IPS-NIHi11 (cell line): ENCODE data around the gene TMEM42.

Source experiments
- DNase-seq: peaks from one replicate; pipeline ENCODE4 v3.0.0; 2012; ENCODE audit warnings: mixed read lengths, low spot score

The TMEM42 gene

GRCh38 chr3:44874308-44874707 is 12.6 kb downstream of the TMEM42 start, which contains the start of gene TGM4:
Gene TGM4, plus strand, starts transcription at chr3:44874608. Its CDS starts 71 bp downstream, at chr3:44874679.
- DNase-seq = no peak

GRCh38 chr3:44875596-44875995 is 13.9 kb downstream of the TMEM42 start:
- DNase-seq = no peak

GRCh38 chr3:44877333-44877732 is 15.6 kb downstream of the TMEM42 start:
- no peak for DNase-seq

DNA sequence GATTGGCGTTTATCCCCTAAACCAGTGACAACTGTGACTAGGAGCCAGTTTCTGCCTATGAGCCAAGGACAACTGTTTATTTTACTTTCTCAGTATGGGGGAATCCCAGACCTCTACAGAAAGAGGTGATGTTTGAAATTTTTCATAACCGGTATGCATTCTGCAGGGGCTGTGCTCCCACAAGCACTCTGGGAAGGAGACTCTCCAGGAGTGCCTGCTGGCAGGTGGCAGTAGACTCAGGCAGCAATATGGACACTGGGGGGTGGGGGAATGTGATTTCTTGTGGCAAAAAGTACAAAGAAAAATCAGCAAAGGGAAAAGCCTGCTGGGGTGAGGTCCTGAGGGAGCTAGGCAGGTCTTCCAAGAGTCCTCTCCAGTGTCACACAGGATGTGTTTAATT is 18.6 kb downstream of the TMEM42 start:
- no peak for DNase-seq

DNA sequence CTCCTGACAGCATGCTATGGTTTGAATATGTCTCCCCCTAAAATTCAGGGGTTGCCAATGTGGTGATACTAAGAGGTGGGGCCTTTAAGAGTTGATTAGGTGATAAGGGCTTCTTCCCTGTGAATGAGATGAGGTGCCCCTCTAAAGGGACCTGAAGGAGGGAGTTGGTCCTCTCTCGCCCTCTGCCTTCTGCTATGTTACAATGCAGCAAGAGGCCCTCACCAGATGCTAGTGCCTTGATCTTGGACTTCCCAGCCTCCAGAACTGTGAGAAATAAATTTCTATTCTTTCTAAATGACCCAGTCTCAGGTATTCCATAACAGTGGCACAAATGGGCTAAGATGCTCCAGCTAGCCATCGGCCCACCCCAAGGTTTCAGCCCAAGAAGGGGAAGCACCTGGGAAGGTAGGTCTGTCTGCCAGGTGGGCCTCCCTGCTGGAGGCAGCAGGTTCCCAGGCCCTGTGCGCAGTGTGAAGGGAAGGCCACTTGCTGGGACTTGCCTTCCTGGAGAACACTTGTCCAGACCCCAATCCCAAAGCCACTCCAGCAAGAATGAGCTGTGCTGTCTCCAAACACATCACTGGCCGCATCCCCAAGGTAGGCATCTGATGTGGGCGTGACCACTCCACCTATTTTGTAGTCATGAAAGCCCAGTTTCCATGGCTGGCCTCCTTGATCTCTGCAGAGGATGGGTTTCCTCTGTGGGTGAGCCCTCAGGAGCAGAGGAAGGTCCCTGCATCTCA is 21.7 kb downstream of the TMEM42 start:
- no peak for DNase-seq

GRCh38 chr3:44883999-44884431 is 22.3 kb downstream of the TMEM42 start:
- DNase-seq = peak; percentile 46

GRCh38 chr3:44885618-44886017 is 23.9 kb downstream of the TMEM42 start:
- no peak for DNase-seq

GRCh38 chr3:44886561-44886960 is 24.8 kb downstream of the TMEM42 start:
- DNase-seq = no peak

DNA sequence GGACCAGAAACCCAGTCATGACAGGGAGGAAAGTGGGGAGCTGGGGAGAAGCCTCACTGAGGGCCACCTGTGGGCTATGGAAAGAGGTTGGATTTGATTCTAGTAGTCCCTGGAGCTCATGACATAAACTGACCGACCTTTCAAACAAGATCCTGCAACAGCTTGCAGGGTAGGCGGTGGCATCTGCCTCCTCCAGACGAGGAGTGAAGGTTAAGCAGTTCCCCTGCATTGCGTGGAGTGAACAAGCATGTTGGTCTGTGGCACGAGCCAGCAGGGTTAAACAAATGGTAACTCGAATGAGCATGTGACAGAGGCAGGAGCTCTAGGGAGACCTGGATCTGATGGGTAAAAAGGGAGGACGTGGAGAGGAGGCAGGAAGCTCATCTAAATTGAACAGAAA is 25.4 kb downstream of the TMEM42 start:
- no peak for DNase-seq

- peak; percentile 41 for DNase-seq
These were observed 28.5 kb downstream of the TMEM42 start for GRCh38 chr3:44890258-44890657.

- DNase-seq = no peak
These were observed 29.1 kb downstream of the TMEM42 start for GRCh38 chr3:44890852-44891251.

DNA sequence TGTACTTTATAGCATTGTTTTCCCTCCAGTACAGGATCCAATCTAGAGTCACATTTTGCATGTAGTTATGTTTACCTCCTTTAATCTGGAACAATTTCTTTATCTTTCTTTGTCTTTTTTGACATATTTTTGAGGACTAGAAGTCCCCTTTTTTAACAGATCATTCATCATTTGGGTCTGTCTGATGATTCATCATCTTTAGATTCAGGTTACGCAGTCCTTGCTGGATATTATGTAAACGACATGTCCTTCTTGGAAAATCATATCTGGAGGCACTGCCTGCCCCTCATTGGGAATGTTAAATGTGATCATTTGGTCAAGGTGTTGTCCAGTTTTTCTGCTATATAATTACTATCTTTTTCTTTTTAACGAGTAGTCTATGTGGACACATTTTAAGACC is 31.0 kb downstream of the TMEM42 start:
- no peak for DNase-seq

GRCh38 chr3:44893097-44893496 is 31.4 kb downstream of the TMEM42 start:
- no peak for DNase-seq

DNA sequence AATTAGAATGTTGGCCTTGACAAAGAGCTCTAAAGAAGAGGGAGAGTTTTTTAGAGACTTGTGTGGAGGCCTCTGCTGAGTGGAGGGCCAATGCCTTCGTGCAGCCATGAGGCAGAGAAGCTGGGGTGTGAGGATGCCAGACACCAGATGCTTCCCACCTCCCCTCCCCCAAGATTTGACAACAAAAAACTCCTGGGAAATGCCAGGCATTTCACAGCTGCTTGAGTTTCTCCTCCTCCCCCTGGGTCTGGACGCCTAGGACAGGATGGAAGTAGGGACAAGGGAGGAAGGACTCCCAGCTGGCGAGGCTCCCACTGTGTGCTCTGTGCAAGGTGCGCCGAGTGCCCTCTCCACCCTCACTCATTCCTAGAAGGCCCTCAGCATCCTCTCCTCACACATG is 32.8 kb downstream of the TMEM42 start:
- DNase-seq = peak; percentile 37

GRCh38 chr3:44896440-44896839 is 34.7 kb downstream of the TMEM42 start:
- no peak for DNase-seq

- no peak for DNase-seq
These were observed 38.1 kb downstream of the TMEM42 start for GRCh38 chr3:44899683-44900367.

DNA sequence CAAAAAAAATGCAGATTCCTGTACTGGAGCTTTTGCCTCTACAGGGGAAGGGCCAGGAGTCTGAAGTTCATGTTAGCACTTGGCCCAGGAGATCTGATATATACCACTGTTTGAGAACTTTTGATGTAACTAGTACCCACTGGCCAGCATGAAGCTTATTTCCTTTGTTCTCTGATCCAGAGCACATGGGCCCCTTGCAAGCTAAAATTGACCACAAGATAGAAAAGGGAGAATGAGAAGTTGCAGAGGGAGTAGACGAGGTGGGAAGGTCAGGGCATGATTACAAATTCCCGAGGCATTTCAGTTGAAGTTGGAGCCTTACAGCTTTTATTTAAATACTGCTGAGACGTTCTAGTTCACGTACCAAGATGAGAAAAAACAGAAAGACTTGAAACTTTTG is 40.9 kb downstream of the TMEM42 start:
- DNase-seq = no peak

GRCh38 chr3:44903314-44903713 is 41.6 kb downstream of the TMEM42 start:
- no peak for DNase-seq

DNA sequence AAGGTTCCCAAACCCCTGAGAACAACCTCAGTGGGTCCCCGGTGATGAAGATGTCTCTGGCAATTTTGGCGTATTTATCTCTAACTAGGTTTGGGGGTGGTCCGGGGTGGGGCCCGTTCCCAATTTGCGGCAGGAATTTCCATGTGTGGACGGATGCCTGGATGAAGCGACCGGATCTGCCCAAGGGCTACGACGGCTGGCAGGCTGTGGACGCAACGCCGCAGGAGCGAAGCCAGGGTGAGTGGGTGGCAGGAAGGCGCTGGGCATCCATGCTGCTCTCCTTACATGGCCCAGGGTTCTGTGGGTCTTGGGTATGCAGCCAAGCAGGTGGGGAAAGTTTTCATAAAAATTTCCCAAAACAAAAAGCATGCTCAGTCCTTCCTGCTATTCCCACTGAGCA is 42.0 kb downstream of the TMEM42 start:
- no peak for DNase-seq

GRCh38 chr3:44905446-44906157 is 43.9 kb downstream of the TMEM42 start:
- no peak for DNase-seq

DNA sequence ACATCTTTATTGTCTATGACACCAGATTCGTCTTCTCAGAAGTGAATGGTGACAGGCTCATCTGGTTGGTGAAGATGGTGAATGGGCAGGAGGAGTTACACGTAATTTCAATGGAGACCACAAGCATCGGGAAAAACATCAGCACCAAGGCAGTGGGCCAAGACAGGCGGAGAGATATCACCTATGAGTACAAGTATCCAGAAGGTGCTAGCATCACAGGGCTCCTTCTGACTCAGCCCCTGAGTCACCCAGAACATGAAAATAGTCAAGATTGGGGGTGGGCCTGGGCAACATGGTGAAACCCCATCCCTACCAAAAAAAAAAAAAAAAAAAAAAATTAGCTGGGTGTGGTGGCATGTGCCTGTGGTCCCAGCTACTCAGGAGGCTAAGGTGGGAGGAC is 45.3 kb downstream of the TMEM42 start:
- DNase-seq = no peak

DNA sequence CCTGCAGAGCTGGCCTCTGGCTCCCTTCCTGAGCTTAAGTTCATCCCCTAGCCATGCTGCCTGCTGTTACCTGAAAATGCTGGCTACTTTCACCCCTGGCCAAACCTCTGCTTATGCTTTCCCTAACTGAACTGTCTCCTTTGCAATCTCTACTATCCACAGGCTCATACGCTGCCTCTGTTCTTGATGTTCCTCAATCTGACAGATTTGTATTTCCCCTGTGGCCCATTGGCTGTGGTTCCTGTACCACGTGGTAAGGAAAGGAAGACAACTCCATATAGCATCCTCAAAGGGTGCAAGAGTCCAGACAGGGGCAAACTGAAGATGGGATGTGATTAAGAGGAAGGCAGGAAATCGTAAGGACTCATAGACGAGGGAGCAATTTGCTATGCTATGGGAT is 45.9 kb downstream of the TMEM42 start:
- no peak for DNase-seq

- DNase-seq = no peak
These were observed 47.4 kb downstream of the TMEM42 start for GRCh38 chr3:44909063-44909462.
